HG02970 (cell line): ENCODE results near the gene KLHL8.
A peak's percentile ranks its signal among the peaks of the same experiment; 100 is the strongest.
"Not testable (repeated sequence)": the region's sequence is repeated elsewhere in the genome, so short reads cannot be mapped to it uniquely, and the experiment has no call there.

Experiments
- ATAC-seq: cut with Tn5 transposase; IDR thresholded peaks from one replicate; pipeline ENCODE4 v1.9.1; 2021; ENCODE audit warnings: mild to moderate bottlenecking, moderate library complexity, moderate number of reproducible peaks; ENCODE audit not compliant: unreplicated experiment, low FRiP score

KLHL8 gene

DNA sequence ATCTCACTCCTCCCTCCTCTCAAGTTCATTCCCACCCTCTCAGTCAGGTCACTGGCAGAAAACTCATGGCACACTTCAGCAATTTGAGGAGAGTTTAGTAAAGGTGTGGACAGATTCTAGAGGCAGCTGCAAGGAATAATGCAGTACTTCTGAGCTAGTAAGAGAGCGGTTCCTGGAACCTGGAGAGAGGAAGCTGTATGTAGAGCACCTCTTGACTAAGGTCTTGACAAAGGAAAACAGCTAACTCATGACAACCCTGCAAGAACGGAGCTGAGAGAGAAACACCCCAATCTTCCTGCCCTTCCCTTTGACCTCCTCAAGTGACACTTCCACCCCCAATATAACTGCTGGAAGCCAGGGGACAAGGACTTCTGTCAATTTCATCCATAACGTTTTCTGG, 9.6 kb upstream of the KLHL8 start:
- no peak for ATAC-seq

DNA sequence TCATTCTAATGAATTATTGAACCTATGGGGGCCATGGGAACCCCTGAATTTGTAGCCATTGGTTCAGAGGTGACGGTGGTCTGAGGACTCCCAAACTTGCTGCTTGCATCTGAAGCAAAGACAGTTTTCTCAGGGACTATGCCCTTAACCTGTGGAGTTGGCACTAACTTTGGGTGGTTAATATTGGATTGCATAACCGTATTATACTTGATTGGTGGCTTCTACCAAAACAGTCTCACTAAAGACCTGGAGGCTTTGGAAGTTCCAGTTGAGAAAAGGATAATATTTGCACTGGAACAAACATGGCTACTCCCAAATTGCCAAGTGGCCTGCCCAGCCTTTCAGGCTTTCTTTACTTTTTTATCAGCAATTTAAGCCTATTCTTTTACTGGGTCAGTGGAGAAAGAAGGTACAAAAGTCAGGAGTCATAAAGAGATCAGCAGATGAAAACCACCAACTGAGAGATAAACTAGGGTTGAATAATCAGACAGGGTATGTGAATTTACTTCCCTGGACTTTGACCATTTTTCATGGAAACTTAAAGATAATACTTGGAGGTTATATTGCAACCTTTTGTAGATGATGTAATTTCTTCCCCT, 7.9 kb upstream of the KLHL8 start:
- no peak for ATAC-seq

DNA sequence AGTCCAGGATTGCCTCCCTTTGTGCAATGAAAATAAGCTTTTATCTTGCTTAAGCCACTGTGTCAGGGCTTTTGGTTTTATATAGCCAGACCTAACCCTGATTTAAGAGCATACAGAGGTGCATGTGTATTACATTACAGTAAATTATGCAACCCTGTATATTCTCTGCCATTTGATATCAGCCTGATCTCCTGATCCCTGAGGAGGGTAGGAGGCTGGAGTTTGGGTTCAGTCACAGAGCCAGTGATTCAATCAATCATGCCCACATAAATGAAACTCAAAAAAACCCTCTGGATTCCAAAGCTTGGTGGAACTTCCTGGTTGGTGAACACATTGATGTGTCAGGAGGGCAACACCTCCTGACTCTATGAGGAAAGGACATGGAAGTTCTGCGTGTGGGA, 7.3 kb upstream of the KLHL8 start:
- ATAC-seq = no peak

DNA sequence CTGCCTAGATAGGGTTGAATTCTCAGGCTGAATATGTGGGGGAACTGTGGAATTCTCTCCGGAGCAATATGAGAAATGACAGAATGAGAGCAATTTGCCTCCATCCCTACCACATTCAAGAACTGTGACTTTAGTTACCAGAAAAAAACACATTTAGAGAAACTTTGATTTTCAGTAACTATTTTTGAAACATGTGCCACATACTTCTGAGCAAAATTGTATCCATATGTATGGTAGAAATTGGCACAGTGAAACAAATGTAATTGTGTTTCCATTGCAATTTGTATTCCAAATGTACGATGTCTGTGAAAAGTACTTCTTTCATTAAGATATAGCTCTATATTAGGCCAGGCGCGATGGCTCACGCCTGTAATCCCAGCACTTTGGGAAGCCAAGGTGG, 5.5 kb upstream of the KLHL8 start:
- ATAC-seq = no peak

DNA sequence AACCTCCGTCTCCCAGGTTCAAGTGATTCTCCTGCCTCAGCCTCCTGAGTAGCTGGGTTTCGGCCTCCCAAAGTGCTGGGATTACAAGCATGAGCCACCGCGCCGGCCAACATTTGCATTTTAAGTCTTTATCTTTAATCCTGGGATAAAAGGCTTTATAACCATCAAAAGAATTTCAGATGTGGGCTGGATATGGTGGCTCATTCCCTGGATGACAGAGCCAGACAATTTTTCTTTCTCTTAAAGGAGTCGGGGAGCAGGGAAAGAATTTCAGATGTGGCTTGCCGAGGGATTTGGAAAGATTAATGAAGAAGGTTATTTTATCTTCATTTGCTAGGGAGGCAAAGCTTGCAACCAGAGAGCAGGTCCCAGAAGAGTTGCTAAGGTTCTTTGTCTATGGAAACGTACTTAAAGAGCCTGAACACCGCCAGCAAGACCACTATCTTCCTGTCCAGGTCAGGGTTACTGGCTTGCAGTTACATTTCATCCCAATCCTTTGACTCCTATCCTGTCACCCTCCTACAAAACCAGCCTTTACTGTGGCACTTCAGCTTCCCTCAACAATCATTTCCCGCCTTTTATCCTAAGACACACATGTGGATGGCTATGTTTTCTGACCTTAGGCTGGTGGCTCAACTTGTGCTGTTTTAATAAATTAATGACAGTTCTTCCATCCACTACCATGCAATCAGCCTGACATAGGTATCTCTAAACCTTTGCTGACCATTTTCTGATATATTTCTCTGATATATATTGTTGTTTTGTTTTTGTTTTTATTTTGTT, 3.9 kb upstream of the KLHL8 start:
- ATAC-seq = no peak

DNA sequence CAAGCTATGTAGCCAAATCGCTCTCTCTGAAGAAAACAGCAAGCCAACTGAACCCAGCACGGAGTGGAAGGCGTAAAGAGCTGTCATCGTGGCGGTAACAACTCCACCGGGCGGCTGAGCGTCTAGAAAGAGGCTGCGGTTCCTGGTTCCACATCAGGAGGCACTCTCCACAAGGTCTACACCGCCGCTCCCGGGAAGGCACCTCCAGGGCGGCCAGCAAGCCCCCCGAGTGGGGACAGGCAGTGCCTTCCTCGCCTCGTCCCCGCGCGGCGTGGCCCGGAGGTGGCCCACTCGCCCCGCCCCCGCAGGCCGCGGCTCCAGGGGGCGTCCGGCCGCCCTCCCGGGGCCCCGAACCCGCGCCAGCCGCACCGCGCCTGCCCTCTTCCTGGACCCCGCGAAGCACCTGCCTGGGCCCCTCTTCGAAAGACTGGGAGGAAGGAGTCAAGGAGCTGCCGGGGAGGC, 755 bp downstream of the KLHL8 start:
- peak; percentile 36 for ATAC-seq

DNA sequence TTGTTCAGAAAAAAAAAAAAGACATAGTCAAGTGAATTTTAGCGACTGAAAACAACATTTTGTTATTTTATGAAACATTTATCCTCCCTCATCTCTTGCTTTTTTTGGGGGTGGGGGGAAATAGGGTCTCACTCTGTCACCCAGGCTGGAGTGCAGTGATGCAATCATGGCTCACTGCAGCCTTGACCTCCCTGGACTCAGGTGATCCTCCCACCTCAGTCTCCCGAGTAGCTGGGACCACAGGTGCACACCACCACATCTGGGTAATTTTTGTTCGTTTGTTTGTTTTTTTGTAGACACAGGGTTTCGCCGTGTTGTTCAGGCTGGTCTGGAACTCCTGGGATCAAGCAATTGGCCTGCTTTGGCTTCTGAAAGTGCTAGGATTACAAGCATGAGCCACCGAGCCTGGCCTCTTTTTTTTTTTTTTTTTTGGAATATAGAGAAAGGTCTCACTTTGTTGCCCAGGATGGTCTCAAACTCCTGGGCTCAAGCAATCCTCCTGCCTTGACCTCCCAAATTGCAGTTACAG, 3.1 kb downstream of the KLHL8 start:
- ATAC-seq = not testable (repeated sequence)

DNA sequence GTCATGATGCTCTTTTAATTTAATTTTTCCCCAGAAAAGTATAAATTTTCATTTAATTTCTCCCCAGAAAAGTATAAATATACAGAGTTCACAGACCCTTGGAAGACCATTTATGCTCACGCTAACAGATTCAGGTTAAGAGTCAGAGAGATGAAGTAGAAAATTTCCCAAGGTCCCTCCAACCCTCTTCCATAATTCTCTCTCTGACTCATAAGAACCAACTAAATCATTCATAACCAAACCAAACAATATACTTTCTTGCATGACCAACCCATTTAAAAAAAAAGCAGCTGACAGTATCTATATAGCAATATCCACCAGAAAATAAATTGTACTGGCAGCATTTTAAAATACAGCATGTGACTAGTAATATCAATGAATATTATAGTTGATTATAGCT, 3.9 kb downstream of the KLHL8 start:
- ATAC-seq = no peak

DNA sequence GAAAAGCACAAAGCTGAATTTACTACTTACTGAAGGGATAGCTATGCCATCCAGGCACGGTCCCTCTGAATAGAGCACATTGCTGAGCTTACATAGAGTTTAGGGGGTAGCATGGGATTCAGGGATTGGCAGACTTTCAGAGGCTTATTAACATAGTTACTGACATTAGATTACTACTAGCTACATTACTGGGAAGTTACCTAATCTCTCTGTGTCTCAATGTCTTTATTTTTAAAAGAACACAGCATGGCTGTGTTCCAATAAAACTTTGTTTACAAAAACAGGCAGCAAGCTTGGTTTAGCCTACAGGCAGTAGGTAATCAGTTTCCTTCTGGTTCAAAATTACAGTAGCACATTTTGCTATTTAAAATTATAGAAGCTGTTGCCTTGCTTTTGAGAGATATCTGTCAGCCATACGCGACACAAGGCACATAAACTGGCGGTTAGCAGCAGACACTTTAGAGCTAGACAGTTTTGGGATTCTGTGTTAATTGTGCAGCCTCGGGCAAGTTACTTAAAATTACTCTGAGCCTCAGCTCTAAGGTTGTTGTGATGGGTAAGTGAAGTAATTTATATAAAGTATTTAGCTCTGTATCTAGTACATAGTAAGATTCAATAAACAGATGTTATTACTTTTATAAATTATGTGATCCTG, 6.9 kb downstream of the KLHL8 start:
- no peak for ATAC-seq

DNA sequence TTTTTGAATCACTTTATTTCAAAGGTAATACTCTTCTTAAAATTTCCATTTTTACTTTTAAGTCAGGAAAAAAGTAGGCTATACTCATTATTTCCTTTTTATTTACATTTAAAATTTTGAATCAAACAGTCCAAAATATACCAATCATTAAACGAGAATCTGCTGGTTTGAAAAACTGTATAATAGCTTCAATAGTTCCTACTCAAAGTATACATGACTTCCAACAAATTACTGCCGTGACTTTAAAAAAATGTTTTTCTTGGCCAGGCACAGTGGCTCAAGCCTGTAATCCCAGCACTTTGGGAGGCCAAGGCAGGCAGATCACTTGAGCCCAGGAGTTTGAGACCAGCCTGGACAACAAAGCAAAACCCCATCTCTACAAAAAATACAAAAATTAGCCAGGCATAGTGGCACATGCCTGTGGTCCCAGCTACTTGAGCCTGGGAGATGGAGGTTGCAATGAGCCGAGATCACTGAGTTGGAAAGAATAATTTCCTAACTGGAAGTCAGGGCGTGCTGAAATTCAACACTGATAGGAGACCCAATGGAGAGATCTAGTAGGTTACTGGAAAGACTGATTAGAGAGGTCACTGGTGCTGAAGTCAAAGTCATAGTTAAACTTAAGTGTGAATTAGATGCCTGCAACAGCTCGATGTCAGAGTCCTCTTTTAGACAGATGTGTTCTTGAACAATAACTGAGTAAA, 9.0 kb downstream of the KLHL8 start:
- no peak for ATAC-seq

DNA sequence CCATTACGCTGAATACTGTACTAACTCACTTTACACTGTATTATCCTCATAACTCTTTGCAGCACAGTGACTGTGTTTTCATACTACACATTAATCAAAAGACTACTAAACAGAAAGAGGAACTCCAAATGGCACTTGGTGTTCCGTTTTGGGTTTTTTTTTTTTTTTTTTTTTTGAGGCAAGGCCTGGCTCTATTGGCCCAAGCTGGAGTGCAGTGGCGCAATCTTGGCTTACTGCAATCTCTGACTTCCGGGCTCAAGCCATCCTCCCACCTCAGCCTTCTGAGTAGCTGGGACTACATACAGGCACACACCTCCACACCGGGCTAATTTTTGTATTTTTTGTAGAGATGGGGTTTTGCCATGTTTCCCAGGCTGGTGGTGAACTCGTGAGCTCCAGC, 10.7 kb downstream of the KLHL8 start:
- peak; percentile 66 for ATAC-seq

DNA sequence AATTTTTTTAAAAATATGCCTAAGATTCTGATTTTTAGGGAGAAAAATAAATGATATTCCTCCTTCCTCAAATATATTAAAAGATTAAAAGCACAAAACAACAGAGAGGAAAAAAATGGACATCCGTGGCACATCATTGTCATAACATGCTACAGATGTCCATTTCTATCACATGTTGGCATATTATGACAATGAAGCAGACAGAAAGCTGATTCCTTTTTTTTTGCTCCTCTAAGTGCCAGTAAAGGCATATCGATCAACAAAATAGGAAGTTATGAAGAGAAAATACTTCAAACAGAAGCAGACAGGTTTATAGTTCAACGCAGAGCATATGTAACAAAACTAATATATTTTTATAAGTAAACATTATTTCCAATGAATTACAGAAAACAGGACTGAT, 11.2 kb downstream of the KLHL8 start:
- no peak for ATAC-seq

DNA sequence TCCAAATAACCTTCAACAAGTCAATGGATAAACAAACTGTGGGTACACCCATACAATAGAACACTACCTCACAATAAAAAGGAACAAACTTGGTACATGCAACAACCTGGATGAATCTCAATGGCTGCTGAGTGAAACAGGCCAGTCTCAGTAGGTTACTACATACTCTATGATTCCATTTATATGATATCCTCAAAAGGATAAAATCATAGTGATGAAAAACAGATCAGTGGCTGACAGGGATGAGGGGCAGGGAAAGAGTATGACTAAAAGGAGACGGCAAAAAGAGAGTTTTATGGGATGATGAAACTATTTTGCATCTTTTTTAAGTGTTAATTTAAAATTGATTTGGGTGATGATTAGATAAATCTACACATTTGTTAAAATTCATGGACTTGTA, 15.9 kb downstream of the KLHL8 start:
- ATAC-seq = no peak

DNA sequence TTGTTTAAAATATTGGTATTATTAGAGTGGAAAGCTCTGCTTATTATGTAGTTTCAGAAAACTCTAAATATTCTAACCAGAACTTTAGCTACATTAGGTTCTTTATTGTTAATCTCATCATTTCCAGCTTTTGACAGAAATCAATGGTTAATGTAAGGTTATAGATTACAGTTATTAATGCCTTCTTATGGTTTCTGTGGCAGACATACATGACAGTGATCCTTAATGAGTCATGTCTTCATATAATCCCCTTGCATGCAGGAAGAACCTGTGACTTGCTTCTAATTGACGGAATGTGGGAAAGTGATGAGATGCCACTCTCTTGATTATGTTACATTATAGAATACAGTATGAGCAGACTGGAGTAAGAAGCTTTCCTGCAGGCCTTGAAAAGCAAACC, 23.5 kb downstream of the KLHL8 start:
- no peak for ATAC-seq

DNA sequence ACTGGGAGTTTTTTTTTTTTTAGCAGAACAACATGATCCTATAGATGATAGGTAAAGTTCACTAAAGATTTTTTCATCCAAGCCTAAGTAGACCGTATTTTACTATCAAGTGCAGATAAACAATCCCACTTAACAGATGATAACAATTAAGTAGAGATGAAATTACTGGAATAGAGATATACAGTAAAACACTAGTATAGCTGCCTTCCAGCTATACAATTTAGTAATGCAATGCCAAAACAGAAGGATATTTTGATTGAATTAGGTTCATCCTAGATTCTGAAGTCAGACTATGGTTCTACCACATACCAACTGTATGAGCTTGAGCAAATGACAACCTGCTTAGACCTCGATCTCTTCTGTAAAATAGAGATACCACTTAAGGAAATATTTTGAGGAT, 24.3 kb downstream of the KLHL8 start:
- ATAC-seq = no peak

DNA sequence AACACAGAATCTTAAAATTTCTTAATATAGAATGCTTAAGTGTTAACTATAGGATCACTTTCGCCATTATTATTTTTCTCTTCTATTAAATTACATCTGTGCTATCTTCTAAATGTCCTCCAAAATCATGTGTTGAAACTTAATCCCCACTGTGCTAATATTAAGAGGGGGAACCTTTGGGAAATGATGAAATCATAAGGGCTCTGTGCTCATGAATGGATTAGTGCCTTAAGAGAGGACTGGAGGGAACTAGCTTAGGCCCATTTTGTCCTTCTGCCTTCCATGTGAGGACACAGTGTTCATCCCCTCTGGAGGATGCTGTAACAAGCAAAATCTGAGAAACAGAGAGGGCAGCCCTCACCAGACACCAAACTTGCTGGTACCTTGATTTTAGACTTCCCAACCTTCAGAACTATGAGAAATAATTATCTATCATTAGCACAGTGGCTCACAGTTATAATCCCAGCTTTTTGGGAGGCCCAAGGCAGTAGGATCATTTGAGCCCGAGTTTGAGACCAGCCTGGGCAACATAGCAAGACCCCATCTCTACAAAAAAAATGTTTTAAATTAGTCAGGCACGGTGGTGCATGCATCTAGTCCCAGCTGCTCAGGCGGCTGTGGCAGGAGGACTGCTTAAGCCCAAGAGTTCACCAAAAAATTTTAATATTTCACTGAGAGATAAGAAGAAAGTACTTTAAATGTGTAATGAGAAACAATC, 26.3 kb downstream of the KLHL8 start:
- ATAC-seq = no peak

DNA sequence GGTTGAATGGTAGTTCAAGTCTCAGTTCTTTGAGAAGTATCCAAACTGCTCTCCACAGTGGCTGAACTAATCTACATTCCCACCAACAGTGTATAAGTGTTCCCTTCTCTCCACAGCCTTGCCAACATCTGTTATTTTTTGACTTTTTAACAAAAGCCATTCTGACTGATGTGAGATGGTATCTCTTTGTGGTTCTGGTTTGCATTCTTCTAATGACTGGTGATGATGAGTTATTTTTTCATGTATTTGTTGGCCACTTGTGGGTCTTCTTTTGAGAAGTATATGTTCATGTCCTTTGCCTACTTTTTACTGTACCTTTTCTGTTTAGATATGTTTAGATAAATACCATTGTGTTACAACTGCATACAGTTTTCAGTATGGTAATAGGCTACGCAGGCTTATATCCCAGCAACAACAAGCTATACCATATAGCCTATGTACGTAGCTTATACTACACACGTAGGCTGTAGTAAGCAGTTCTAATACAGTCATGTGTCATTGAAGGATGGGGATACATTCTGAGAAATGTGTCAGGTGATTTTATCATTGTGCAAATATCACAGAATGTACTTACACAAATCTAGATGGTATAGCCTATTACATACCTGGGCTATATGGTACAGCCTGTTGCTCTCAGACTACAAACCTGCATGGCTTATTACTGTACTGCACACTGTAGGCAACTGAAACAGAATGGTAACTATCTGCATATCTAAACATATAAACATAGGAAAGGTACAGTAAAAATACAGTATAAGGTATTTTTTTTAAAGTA, 28.1 kb downstream of the KLHL8 start:
- no peak for ATAC-seq

DNA sequence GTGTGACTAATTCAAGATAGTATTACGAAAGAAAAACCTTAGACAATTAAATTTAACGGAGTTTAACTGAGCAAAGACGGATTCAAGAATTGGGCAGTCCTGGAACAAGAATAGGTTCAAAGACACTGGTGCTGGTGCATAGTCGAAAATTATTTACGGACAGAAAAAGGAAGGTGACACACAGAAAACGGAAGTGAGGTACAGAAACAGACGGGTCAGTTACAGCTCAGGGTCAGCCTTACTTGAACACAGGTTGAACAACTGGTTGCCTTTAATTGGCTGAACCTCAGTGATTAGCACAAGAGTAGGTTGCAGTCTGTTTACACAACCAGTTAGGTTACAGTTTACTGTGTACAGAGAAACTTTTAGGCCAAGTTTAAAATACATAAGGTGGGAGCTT, 31.5 kb downstream of the KLHL8 start:
- ATAC-seq = no peak

DNA sequence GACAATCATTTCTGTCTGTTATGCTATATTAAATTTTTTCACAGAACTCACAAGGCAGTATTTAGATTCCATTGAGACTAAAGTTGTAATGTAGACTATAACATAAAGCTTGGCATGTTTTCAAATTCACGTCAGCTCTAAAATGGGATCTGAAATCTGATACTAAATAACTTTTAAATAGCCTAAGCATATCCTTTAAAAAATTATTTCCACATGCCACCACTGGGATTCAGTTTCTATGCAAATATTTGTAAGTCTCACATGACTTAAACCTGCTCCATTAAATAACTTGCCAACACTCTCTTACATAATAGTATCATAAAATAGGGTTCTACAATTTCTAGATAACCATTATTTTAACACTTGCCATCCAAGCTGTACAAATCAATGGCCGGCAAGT, 32.4 kb downstream of the KLHL8 start:
- ATAC-seq = no peak
